HG02571 (cell line): ENCODE results near the gene HOXA4.

Experiments
- ATAC-seq: cut with Tn5 transposase; IDR thresholded peaks from one replicate; pipeline ENCODE4 v1.9.1; 2021; ENCODE audit warnings: mild to moderate bottlenecking, moderate library complexity; ENCODE audit not compliant: unreplicated experiment

HOXA4 gene

DNA sequence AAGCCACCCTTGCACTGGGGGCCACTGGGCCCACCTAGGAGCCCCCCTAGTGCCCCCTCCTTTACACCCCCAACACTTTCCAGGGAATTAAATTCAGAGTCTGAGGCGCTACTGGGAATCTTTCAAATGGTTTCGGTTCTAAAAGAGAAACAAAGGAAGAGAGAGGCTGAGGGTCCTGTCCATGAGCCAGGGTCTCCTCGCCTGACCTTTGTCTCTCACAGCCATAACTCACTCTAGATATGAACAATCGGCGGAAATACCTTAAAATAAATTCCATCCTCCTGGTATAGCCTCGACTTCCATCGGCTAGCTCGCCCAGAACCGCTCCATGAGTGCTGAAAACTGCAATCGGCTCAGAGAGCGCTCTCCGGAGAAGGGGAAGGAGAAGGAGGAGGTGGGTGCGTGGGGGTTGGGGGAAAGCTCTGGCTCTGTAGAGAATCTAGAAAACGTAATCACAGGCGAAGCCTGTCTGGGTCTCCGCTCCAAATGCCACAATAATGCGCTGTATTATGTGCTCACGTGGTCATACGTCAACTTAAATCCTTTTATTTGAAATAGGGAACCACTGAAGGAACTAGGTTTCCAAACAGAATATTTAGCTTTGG, 12.6 kb downstream of the HOXA4 start:
- ATAC-seq, result no peak

DNA sequence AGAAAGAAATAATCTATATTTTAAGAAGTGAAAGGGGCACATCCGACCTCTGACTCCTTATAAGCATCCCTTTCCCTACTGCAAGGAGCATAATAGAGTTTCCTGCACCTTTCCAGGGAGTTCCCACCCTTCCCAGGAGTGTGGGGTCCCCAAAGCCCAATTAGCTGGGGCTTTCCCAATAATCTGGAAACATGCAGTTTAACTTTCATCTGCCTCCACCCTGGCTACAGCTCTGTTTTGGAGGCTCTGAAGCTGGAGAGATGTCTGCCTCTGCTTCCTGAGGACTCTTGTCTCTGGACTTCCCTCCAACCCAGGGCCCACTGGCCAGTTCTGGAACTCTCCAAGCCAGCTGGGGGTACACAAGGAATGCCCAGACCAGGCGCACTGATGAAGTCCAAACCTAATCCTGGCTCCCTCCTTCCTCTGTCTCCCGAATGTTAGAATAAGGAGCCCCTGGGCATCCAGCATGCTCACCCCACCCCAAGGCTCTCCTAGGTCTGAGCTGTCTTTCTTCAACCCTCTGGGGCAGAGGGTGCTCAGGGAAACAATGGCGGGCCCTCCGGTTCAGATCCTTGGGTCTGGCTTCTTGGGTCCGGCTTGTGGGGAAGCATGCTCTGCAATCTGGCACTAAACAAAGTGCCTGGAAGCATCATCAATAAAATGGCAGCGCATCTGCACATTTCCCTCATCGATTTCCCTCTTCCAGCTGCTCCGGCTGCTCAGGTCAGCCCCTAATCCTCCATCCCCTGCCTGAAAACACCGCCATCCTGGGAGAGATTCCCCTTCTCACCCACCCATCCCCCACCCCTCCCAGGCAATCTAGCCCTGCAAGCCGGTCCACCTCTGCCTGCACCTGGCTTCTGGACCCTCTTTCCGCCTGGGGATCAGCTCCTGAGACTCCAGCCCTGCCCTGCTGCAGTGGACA, 13.3 kb downstream of the HOXA4 start:
- no peak for ATAC-seq

- ATAC-seq, result no peak
Observed at GRCh38 chr7:27116031-27116961, 14.3 kb downstream of the HOXA4 start.

- ATAC-seq, result no peak
Observed at GRCh38 chr7:27115221-27116026, 15.1 kb downstream of the HOXA4 start.

- ATAC-seq, result no peak
Observed at GRCh38 chr7:27114881-27115220, 15.7 kb downstream of the HOXA4 start.

DNA sequence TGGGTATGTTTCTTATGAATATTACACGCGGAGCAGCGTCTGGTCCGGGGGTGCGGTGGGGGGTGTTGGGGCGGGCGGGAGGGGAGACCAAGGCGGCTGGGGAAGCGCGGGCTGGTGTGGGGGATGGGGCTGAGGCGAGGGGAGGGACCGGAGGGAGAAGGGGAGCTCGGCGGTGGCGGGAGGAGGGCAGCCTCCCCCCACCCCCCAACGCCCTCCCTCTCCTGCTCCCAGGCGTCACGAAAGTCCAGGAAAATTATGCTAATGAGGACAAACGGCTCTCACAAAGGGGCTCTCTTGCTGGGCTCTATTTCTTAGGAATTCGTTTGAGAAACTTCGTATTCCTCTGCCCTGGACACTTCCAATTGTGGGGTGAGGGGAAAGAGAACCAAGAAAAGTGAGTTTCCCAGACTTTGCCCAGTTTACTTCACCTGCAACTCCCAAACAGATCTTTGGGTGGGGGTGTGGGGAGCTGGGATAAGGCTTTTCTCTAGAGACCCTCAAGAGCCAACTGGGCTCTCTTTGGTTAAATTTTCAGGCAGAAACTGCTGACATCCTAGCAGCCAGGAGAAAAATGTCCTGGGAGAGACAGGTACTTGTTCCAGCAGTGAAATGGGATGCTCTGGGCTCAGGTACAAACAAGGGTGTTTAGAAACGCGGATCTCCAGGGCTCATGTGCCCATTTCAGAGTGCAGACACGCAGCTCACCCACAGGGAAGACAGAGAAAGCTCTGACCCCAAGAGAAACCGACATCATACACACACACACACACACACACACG, 16.4 kb downstream of the HOXA4 start:
- no peak for ATAC-seq

DNA sequence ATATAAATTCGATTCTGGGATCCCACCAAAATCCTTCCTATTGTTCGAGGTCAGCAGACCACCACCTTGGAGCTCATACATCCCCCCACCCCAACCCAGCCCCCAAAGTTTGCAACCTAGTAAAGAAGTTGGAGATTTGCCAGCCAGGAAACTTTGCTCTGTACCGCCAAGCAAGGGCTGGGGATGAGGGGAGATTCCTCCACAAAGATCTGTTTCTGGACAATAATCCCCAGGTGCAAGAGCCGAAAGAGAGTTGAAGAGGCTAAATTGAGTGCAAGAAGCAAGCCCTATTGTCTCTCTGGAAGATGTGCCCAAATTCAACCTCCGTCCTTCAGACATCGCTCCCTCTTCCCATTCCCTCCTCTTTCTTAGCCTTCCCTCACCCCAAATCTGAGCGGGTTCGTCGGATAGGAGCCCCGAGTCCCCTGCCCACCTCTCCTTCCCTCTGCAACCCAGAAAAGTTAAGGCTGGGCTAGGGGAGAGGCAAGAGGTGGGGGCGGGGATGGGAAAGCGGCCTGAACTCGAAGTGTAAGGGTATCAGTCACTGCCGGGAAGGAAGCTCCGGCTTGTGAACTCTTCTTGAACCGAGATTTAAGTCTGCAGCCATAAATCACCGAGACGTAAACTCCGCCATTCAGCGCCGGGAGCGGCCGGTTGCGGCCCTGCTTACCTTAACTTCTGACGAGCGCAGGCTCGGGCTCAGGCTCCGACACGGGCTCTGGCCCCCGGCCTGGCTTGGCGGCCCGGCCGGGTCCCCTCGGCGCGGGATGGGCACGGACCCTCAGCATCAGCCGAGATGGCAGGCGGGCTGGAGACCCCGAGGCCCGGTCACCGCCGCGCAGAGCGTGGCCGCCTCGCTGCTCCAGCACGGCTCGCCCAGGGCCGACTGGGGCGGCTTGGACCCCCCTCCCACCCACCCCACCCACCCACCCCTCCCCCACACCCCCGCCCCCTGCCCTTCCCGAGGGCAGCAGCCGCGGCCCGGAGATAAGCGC, 17.3 kb downstream of the HOXA4 start:
- ATAC-seq, result no peak

- ATAC-seq, result no peak
Observed at GRCh38 chr7:27112361-27112760, 18.2 kb downstream of the HOXA4 start.

- no peak for ATAC-seq
Observed at GRCh38 chr7:27111751-27112277, 18.7 kb downstream of the HOXA4 start.

DNA sequence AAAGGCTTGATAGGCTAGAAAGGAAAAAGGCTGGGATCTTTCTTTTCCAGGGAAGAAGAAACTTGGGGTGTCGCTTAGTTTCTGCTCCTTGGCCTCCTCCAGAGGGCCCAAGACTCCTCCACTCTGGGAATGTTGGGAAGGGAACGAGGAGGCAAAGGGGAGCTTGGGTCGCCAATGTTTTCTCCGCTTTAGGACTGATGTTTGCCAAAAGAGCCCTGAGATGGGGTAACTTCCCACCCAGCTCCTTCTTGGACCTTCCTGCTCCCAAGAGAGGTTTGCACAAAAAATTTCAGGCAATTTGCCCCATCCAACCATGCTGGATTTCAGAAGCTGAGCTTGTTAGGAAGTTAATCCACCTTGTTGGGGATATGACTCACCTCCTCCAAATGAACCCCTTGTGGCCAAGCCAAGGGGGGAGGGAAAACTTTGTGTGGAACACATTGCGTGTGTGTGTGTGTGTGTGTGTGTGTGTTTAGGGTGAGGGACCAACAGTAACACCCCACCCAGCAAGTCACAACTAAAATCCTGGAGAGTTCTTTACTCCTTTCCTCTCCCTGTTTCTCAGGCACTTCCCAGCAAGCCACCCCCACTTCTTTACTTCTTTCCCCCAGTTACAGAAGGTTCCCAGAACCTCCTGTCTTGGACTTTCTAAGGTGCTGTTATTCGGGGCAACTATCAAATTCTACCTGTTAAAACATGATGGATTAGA, 19.4 kb downstream of the HOXA4 start:
- ATAC-seq, result no peak

DNA sequence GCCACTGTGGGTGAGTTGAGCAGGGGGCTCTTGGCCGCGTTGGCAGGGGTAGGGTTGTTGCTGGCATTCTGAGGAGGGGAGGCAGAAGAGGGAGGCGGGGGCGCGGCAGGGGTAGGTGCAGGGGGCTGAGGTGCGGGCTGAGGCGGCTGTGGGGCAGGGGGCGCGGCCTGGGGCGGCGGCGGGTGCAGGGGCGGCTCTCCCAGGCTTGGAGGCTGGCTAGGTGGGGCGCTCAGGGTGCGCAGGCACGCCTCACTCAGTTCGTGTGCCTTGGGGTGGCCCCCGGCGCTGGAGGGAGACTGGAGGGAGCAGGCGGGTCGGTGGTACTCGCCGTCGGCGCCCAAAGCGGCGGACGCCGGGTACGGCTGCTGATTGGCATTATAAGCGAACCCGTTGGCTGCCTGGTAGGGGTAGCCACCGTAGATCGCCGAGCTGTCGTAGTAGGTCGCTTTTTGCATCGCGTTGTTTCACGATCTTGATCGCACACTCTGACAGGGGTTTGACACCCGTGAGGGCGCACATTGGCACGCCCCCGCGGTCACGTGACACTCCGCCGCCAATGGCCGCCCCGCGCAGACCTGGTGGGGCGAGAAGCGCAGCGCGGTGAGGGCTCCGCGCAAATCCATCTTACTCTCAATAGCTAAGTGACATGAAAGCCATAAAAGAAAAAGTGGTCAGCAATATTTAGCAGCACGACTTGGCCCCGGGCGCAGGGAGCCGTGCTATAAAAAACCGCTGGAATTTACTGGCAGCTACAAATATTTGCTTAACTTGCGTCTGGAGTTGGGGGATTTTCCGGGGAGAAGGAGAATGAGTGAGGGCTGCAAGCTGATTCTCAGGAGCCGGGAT, 20.1 kb downstream of the HOXA4 start:
- ATAC-seq, result no peak

GRCh38 chr7:27109466-27110185, 20.9 kb downstream of the HOXA4 start:
- ATAC-seq, result no peak

DNA sequence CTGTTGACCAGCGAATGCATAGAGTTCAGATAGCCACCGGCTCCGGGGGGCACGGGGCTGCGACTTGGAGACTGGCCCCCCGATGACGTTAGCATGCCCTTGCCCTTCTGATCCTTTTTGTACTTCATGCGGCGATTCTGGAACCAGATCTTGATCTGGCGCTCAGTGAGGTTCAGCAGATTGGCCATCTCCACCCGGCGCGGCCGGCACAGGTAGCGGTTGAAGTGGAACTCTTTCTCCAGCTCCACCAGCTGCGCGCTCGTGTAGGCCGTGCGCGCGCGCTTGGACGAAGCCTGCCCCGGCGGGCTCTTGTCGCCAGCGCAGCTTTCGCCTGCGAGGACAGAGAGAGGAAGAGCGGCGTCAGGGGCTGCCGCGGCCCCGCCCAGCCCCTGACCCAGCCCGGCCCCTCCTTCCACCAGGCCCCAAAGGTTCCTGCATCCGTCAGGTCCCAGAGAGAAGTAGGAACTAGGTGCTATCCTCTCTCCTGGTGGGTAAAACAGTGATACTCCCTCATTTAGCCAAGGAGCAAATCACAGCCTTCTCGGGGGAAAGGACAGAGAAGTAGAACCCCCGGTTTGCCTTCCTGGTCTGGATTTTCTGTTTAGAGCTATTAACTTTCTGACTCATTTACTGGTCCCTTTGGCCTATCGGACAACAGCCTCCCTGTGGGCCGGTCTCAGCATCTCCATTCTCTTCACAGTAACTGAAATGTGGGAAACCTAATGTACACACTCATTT, 22.0 kb downstream of the HOXA4 start:
- ATAC-seq, result no peak

GRCh38 chr7:27107391-27108381, 22.9 kb downstream of the HOXA4 start:
- no peak for ATAC-seq
